GM19099 (cell line): ENCODE results near the gene C16orf74.

ENCODE experiments used
- POLR2A ChIP-seq: IDR thresholded peaks from 3 replicates; pipeline ENCODE4 v1.6.1; 2011; ENCODE audit warnings: low read depth; ENCODE audit not compliant: insufficient read length; ENCODE audit errors: extremely low read depth

The C16orf74 gene

GRCh38 chr16:85686912-85687591 is 63.8 kb downstream of the C16orf74 start:
- peak; percentile 16 for TF ChIP-seq POLR2A

- TF ChIP-seq POLR2A = no peak
Observed at GRCh38 chr16:85685251-85685650, 65.6 kb downstream of the C16orf74 start.

GRCh38 chr16:85683363-85683762 is 67.5 kb downstream of the C16orf74 start:
- no peak for TF ChIP-seq POLR2A

GRCh38 chr16:85682516-85682915 is 68.4 kb downstream of the C16orf74 start:
- TF ChIP-seq POLR2A = no peak

GRCh38 chr16:85681255-85681654 is 69.6 kb downstream of the C16orf74 start:
- no peak for TF ChIP-seq POLR2A

- no peak for TF ChIP-seq POLR2A
Observed at GRCh38 chr16:85680352-85680944, 70.4 kb downstream of the C16orf74 start.

GRCh38 chr16:85679870-85680269 is 71.0 kb downstream of the C16orf74 start:
- TF ChIP-seq POLR2A = no peak

GRCh38 chr16:85678821-85679220 is 72.1 kb downstream of the C16orf74 start:
- TF ChIP-seq POLR2A = no peak

GRCh38 chr16:85678016-85678415 is 72.9 kb downstream of the C16orf74 start:
- TF ChIP-seq POLR2A = no peak

- no peak for TF ChIP-seq POLR2A
Observed at GRCh38 chr16:85677383-85677967, 73.4 kb downstream of the C16orf74 start.

GRCh38 chr16:85676466-85676865 is 74.4 kb downstream of the C16orf74 start:
- TF ChIP-seq POLR2A = no peak

GRCh38 chr16:85675251-85675874 is 75.5 kb downstream of the C16orf74 start:
- TF ChIP-seq POLR2A = no peak

- TF ChIP-seq POLR2A = no peak
Observed at GRCh38 chr16:85674828-85675227, 76.1 kb downstream of the C16orf74 start.

- TF ChIP-seq POLR2A = no peak
Observed at GRCh38 chr16:85674418-85674755, 76.5 kb downstream of the C16orf74 start.

- TF ChIP-seq POLR2A = no peak
Observed at GRCh38 chr16:85673529-85674417, 77.1 kb downstream of the C16orf74 start.
